HG03108 (cell line): ENCODE data around the gene GOLIM4.
"Not testable (repeated sequence)": the region's sequence is repeated elsewhere in the genome, so short reads cannot be mapped to it uniquely, and the experiment has no call there.

Experiments used
- ATAC-seq: cut with Tn5 transposase; IDR thresholded peaks from one replicate; pipeline ENCODE4 v1.9.1; 2021; ENCODE audit warnings: moderate library complexity; ENCODE audit not compliant: unreplicated experiment

The GOLIM4 gene

GRCh38 chr3:168049367-168049974 is 46.3 kb downstream of the GOLIM4 start:
- no peak for ATAC-seq

DNA sequence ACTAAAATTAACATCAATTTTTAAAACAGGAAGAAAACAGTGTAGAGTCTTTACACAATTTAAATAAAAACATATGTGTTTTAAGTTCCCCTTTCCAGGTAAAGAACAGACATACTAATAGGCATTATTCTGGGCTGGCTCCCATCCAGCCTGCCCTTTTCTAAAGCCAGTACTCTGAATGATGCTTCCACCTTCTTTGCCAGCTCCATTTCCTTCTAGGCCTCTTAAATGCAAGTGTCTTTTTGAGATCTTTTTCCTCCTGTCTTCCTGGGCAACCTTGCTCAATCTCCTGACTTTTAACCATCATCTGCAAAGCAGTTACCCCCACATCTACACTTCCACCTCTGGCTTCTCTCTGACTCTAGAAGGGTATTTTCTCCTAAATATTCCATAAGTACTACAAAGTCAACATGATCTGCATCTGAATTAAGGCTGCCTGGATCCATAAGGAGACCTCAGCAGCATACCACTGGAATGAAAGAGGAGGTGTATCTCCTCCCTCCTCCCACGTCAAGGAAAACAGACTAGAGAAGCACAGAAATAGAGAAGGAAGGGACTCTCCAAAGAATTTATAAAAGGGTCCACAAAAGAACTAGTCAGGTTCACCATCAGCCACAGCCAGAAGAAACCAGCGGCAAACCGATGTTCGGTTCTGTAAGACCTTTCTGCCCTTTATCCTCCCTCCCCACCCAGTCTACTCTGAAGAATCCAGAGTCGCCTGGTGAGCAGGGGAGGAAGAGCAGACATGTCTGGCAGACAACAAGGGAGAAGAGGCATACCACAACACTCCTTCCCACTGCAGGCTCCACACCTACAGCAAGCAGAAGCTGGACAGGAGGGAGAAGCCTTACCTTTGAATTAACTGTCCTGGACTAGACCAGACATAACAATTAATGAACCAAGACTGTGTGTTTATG is 47.1 kb downstream of the GOLIM4 start:
- ATAC-seq, result no peak

DNA sequence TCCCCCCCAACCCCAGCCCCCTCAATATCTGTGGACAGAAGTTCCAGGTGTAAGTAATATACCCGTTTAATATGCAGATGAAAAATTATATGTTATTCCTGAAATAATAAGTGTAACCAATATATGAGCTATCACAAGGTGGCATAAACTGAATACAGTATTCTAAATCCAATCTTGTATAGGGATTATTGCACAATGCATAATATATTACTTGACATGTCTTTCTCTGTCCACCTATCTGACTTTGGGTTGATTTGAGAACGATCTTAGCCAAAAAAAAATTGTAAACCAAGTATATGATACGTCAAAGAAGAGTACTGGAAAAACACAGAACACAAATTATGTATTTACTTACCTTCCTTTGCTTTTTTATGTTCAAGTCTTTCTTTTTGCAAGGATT is 47.8 kb downstream of the GOLIM4 start:
- ATAC-seq, result no peak

DNA sequence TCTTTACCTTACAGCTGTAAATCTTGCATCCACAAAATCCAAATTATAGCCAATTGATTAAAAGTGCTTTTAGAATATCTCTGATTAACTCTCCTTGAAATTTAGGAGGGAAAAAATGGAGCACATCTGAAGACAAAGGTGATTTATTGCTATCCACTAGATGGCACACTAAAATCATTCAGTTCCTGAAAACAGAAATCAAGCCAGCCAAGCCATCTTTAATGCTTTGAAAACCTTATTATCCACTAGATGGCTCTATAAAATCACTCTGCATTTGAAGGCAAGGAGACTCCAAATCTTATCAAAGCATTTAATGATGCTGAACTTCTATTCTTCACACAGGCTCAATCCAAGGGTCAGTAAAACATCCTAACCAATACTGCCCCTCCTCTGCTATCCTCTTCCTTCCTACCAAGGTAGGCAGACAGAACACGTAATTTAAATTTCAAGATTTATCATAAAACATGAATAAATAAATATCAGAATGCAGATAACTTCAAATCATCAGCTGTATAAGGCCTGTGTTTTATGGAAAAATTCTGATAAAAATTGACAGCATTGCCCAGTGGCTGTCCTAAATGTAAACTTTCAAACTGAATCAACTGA is 48.4 kb downstream of the GOLIM4 start:
- peak; percentile 77 for ATAC-seq

DNA sequence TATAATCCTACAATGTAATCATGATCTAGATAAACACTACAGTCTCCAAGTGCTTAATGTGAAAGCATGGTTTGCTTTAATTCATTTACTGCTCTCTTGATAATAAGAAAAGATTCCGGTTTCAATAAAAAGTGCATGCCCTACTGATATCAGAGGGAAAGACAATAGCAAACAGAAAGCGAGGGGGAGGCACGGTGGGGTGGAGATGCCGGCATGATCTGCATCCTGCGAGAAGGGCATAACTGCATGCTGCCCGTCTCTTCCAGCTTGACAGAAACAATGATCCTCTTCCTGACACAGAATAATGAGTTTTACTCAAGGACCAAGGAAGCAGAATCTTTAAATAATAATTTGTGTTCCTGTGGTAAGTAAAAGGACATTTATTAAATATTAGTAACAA is 51.7 kb downstream of the GOLIM4 start:
- no peak for ATAC-seq

DNA sequence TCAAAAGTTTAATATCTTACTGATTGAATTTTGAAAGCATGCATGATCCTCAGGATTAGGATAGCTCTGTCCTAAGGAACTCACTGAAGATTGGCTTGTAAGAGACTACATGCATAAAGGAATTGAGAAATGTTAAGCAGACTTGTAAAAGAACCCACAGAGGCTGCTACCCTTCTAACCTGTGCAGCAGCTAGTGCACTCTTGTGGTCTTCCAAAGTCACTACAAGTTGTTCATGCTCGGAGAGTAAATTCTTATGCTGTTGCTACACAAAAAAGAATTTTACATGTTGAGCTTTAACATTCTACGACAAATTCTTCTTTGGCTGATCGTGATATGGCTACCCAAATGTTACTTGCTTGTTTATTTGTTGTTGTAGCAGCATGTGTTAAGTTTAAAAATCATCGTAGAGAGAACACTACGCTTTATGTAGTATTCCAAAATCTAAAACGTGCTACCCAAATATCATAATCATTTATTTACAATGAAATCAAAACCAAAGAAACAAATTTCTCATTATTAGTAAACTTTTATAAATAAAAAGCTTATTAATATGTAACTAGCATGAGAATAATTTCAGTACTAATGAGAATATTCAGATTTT is 55.0 kb downstream of the GOLIM4 start:
- peak; percentile 55 for ATAC-seq

- no peak for ATAC-seq
Observed at GRCh38 chr3:168037020-168037419, 58.7 kb downstream of the GOLIM4 start.

DNA sequence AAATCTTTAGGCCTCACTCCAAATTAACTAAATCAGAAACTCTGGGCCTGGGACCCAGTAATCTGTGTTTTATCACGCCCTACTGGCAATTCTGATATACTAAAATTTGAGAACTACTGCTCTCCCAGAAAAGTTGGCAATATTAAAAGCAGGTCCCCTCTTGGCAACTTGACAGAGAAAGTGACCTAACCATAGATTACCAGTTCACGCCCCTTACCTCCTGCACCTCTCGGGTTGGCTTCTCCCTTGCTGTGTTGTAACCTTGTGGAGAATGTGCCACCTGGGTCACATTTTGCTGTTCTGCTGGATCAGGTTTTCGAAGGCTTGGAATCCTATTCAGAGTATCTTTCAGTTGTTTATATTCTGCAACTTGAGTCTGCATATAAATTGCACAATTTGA is 59.1 kb downstream of the GOLIM4 start:
- ATAC-seq, result no peak

DNA sequence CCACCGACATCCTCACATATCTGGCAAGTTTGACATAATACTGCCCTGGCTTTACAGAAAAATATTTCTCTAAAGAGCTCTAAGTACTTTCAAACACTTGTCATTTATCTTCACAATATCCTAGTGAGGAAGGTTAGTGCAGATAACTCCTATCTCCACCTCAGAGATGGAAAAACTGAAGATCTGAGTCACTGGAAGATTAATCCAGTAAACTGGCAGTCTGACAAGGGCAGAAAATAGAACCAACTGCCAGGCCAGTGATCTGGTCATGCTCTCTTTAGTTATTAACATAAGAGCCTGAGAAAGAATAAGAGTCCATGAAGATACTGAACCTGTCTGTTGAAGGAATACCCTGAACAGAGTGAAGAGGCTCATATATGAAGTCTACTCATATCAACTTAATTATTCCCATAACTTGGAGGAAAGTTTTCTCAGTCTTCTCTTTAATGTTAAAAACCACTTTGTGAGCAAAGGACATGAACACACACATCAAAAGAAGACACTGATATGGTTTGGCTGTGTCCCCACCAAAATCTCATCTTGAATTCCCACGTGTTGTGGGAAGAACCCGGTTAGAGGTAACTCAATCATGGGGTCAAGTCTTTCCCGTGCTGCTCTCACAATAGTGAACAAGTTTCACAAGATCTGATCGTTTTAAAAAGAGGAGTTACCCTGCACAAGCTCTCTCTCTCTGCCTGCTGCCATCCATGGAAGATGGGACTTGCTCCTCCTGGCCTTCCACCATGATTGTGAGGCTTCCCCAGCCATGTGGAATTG is 61.4 kb downstream of the GOLIM4 start:
- no peak for ATAC-seq

DNA sequence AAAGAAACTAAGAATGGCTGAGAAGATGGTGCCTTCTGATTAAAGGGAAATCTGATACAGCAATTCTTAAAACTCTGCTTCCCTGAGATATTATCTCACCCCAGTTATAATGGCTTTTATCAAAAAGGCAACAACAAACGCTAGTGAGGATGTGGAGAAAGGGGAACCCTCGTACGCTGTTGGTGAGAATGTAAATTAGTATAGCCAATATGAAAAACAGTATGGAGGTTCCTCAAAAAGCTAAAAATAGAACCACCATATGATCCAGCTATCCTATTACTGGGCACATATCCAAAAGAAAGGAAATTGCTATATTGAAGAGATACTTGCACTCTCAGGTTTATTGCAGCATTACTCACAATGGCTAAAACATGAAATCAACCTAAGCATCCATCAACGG is 65.1 kb downstream of the GOLIM4 start:
- no peak for ATAC-seq

GRCh38 chr3:168029705-168030104 is 66.0 kb downstream of the GOLIM4 start:
- ATAC-seq, result no peak

DNA sequence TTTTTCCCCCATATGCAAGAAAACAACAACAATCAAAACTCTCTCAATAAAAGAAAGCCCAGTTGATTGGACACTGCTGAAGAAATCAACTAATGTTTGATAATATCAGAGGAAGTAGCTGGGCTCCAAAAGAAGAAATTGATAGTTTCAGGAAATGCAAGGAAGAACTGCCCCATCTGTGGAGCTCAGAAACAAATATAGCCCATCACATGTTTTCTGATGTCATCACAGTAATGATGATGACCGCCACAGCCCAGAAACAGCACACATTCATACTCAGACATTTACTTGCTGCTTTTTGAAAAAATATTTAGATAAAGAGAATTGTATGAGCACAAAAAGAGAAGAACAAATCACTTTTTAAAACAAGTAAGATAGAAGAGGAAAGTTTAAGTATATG is 67.6 kb downstream of the GOLIM4 start:
- no peak for ATAC-seq

DNA sequence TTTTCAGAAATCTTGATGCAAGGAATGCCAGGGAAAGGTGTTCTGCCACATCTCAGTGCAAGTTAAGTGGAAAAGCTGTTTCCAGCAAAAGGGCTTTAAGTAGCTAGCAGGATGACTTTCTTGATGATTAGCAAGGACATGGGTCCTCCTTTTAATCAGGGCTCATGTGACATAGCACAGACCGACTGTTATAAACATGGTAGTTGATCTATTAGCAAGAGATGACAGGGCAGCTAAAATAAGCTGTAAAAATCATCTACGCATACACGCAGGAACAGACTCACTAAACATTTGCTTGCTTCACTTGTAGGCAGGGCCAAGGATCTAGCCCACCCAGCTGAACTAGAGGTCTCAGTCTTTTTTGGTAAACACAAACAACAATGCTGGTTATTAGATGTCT is 69.0 kb downstream of the GOLIM4 start:
- ATAC-seq, result no peak

GRCh38 chr3:168025076-168025475 is 70.6 kb downstream of the GOLIM4 start:
- no peak for ATAC-seq

GRCh38 chr3:168024537-168024941 is 71.2 kb downstream of the GOLIM4 start:
- peak; percentile 66 for ATAC-seq

- ATAC-seq, result no peak
Observed at GRCh38 chr3:168021737-168022450, 73.8 kb downstream of the GOLIM4 start.

DNA sequence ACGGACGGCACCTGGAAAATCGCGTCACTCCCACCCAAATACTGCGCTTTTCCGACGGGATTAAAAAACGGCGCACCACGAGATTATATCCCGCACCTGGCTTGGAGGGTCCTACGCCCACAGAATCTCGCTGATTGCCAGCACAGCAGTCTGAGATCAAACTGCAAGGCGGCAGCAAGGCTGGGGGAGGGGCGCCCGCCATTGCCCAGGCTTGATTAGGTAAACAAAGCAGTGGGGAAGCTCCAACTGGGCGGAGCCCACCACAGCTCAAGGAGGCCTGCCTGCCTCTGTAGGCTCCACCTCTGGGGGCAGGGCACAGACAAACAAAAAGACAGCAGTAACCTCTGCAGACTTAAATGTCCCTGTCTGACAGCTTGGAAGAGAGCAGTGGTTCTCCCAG is 84.4 kb downstream of the GOLIM4 start:
- ATAC-seq, result not testable (repeated sequence)

DNA sequence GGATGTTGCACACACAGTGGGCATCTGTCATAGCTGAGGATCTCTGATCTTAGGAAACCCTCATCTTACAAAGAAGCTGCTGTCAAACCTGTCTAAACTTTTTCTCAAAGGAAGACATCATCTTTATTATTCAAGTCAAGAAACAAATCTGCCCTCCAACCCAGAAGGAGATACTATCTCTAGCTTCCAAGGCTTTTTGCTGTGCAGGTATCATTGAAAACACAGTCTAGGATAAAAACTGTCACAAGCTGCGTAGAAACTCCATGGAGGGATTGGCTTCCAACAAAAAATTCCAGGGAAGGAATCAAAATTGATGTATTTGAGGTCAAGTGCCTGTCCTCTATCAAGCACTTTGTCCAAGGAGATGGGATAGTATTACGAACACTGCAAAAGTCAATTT is 89.1 kb downstream of the GOLIM4 start:
- ATAC-seq, result no peak

DNA sequence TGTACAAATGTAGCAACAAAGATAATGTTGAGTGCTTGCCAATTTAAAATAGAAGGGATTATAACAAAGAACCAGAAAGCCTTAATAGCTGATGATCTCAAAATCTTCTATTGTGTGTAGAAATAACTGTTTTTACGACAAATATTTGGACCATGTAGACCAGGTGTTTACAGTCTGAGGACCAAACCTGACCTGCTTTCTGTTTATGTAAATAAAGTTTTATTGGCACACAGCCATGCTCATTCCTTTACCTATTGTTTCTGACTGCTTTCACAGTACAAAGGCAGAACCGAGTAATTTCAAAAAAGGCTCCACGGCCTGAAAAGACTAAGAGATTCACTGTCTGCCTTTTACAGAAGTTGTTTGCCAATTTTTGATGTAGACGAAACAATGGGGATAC is 91.8 kb downstream of the GOLIM4 start:
- ATAC-seq, result no peak

- no peak for ATAC-seq
Observed at GRCh38 chr3:168002786-168003368, 92.8 kb downstream of the GOLIM4 start.
